GM23248 (cell line): Measurements from ENCODE around the gene ETV6. TPM values are rescaled to one million over a fixed set of nuclear protein-coding genes. Genes with fewer than 3 reads are reported as not detected.

Experiments
- DNase-seq: peaks from one replicate; pipeline ENCODE4 v3.0.0-alpha.2; 2015
- H2AFZ ChIP-seq: fragments of 200-600 bp; sonication (generic); 2 replicates; pipeline ENCODE4 v1.6.1; 2016; ENCODE audit warnings: antibody characterized with exemption
- H3F3A ChIP-seq: fragments of 200-600 bp; sonication (generic); 2 replicates; pipeline ENCODE4 v1.6.1; 2016; ENCODE audit warnings: mild to moderate bottlenecking, antibody characterized with exemption, mixed run types; ENCODE audit not compliant: insufficient read depth
- H3K27ac ChIP-seq: fragments of 200-600 bp; sonication (generic); 2 replicates; pipeline ENCODE4 v1.5.1; 2016; ENCODE audit warnings: mild to moderate bottlenecking
- H3K27me3 ChIP-seq: fragments of 200-600 bp; sonication (generic); replicated peaks from 2 replicates; pipeline ENCODE4 v1.6.1; 2016; ENCODE audit warnings: mild to moderate bottlenecking; ENCODE audit not compliant: insufficient read depth
- H3K36me3 ChIP-seq: fragments of 200-600 bp; sonication (generic); 2 replicates; pipeline ENCODE4 v1.6.1; 2016; ENCODE audit warnings: low read depth, mild to moderate bottlenecking
- H3K4me1 ChIP-seq: fragments of 200-600 bp; sonication (generic); 2 replicates; pipeline ENCODE4 v1.6.1; 2016; ENCODE audit warnings: mild to moderate bottlenecking; ENCODE audit not compliant: insufficient read depth
- H3K4me2 ChIP-seq: fragments of 200-600 bp; sonication (generic); one replicate; pipeline ENCODE4 v1.6.1; 2016; ENCODE audit warnings: mild to moderate bottlenecking; ENCODE audit not compliant: unreplicated experiment
- H3K4me3 ChIP-seq: fragments of 200-600 bp; sonication (generic); 2 replicates; pipeline ENCODE4 v1.5.1; 2016; ENCODE audit warnings: mild to moderate bottlenecking
- H3K79me2 ChIP-seq: fragments of 200-600 bp; sonication (generic); 2 replicates; pipeline ENCODE4 v1.6.1; 2016; ENCODE audit warnings: mild to moderate bottlenecking; ENCODE audit not compliant: insufficient read depth
- H3K9ac ChIP-seq: fragments of 200-600 bp; sonication (generic); 2 replicates; pipeline ENCODE4 v1.6.1; 2016; ENCODE audit warnings: mild to moderate bottlenecking
- H3K9me2 ChIP-seq: fragments of 200-600 bp; sonication (generic); 2 replicates; pipeline ENCODE4 v1.6.1; 2016; ENCODE audit warnings: mixed run types, mild to moderate bottlenecking, moderate library complexity; ENCODE audit not compliant: insufficient read depth
- H3K9me3 ChIP-seq: fragments of 200-600 bp; sonication (generic); one replicate; pipeline ENCODE4 v1.6.1; 2017; ENCODE audit warnings: low read depth
- H4K20me1 ChIP-seq: fragments of 200-600 bp; sonication (generic); 2 replicates; pipeline ENCODE4 v1.6.0; 2016; ENCODE audit not compliant: insufficient read depth
- EZH2 ChIP-seq: fragments of 200-600 bp; sonication (generic); IDR thresholded peaks from 2 replicates; pipeline ENCODE4 v1.6.1; 2018; ENCODE audit warnings: antibody characterized with exemption, mild to moderate bottlenecking; ENCODE audit not compliant: insufficient read depth, poor library complexity, severe bottlenecking
- EZH2phosphoT487 ChIP-seq: fragments of 200-600 bp; sonication (generic); IDR thresholded peaks from 2 replicates; pipeline ENCODE4 v1.6.1; 2018; ENCODE audit warnings: antibody characterized with exemption, moderate library complexity, mild to moderate bottlenecking, low read depth; ENCODE audit not compliant: insufficient read depth
- WGBS, 2 experiments: methylation state at CpG; one replicate each; pipeline ENCODE4 v1.1.6; 2015 to 2017; ENCODE audit warnings: low lambda C conversion rate in 2 of 2, low coverage in 1 of 2; ENCODE audit errors: missing lambda C conversion rate in 2 of 2; 5-methylcytosine and 5-hydroxymethylcytosine counted together
- in situ Hi-C: fragments of 300-500 bp; cut with MboI; formaldehyde crosslinking; loops from 2 replicates; pipeline ENCODE4 v1.15.0; 2020
- polyA plus RNA-seq: library from polyadenylated mRNA; unstranded; fragments of >200 nt; fragmentation: Nextera tagmentation; extraction: Ambion mirVana; gene quantifications from 2 replicates; pipeline ENCODE4 v1.2.1, GENCODE V29; 2016
- total RNA-seq: library from RNA; depleted of rRNA; stranded (reverse); fragments of >200 nt; shearing (Covaris generic); gene quantifications from 2 replicates; pipeline ENCODE4 v1.2.3, GENCODE V29; 2014

Gene ETV6
- total and polyA plus RNA-seq, 2 experiments from 2014 or later = 2.5 to 10.4 TPM

GRCh38 chr12:11787437-11787836 is 138.0 kb downstream of the ETV6 start:
- no peak overlapping the region for H3K4me2 ChIP-seq
- H3K9me2 ChIP-seq = 0 out of 2 replicates have a peak, but pooled peaks cover 3% of the 10 kb centered on the region
- no peaks in the 10 kb centered on the region for H3K9me3 ChIP-seq
- no peak overlapping the region for H2AFZ ChIP-seq
- DNase-seq = no peak
- no peak overlapping the region for H3K4me3 ChIP-seq
- no peak overlapping the region for H3K27ac ChIP-seq
- no peak overlapping the region for H3K9ac ChIP-seq
- no peaks in the 10 kb centered on the region for H3K27me3 ChIP-seq
- in situ Hi-C loops = no loop called here
- no peak for TF ChIP-seq EZH2phosphoT487
- no peak for TF ChIP-seq EZH2
- H3K4me1 ChIP-seq = peaks cover 16% of the 10 kb centered on the region
- H3K36me3 ChIP-seq = no peaks in the 10 kb centered on the region
- WGBS, 2 experiments = 97 to 100% methylated on average over 1 of the region's 1 CpG
- peaks cover 13% of the 10 kb centered on the region; the same call in 1 of the 2 replicates for H3F3A ChIP-seq
- no peaks in the 10 kb centered on the region for H4K20me1 ChIP-seq
- H3K79me2 ChIP-seq = peaks cover 84% of the 10 kb centered on the region

GRCh38 chr12:11787933-11788849 is 138.7 kb downstream of the ETV6 start:
- H3K9me2 ChIP-seq = 0 out of 2 replicates have a peak, but pooled peaks cover 3% of the 10 kb centered on the region
- peaks cover 13% of the 10 kb centered on the region; the same call in 1 of the 2 replicates for H3F3A ChIP-seq
- H3K27me3 ChIP-seq = no peaks in the 10 kb centered on the region
- H3K4me1 ChIP-seq = peaks cover 16% of the 10 kb centered on the region
- no peak overlapping the region for H3K9ac ChIP-seq
- no peaks in the 10 kb centered on the region for H4K20me1 ChIP-seq
- no peak overlapping the region for H2AFZ ChIP-seq
- H3K36me3 ChIP-seq = no peaks in the 10 kb centered on the region
- no peak overlapping the region for H3K27ac ChIP-seq
- WGBS, 2 experiments = 87 to 92% methylated on average over 6 of the region's 6 CpGs
- peaks cover 84% of the 10 kb centered on the region for H3K79me2 ChIP-seq
- no peaks in the 10 kb centered on the region for H3K9me3 ChIP-seq
- in situ Hi-C loops = no loop called here
- no peak overlapping the region for H3K4me3 ChIP-seq
- TF ChIP-seq EZH2phosphoT487 = no peak
- no peak for TF ChIP-seq EZH2
- H3K4me2 ChIP-seq = no peak overlapping the region
- DNase-seq = no peak

GRCh38 chr12:11793921-11794710 is 144.6 kb downstream of the ETV6 start:
- Histone ChIP-seq H3K4me1 (peaks cover 39% of the 10 kb centered on the region), H2AFZ (no peak overlapping the region), H3K9me3 (no peaks in the 10 kb centered on the region), H3F3A (peaks cover 33% of the 10 kb centered on the region), H3K27ac (no peak overlapping the region), H3K36me3 (no peaks in the 10 kb centered on the region), H3K79me2 (peaks cover 62% of the 10 kb centered on the region), H3K9me2 (0 out of 2 replicates have a peak, but pooled peaks cover 3% of the 10 kb centered on the region), H4K20me1 (no peaks in the 10 kb centered on the region), H3K4me3 (no peak overlapping the region), H3K4me2 (no peak overlapping the region), H3K9ac (no peak overlapping the region), H3K27me3 (no peaks in the 10 kb centered on the region)
- no peak for TF ChIP-seq EZH2
- TF ChIP-seq EZH2phosphoT487 = no peak
- WGBS, 2 experiments = 90 to 93% methylated on average over 14 of the region's 14 CpGs
- in situ Hi-C loops = no loop called here
- no peak for DNase-seq

- 95 to 97% methylated on average over 4 of the region's 4 CpGs for WGBS, 2 experiments
Measured at GRCh38 chr12:11794751-11795150, 145.3 kb downstream of the ETV6 start.

More at GRCh38 chr12:11794751-11795150, 145.3 kb downstream of the ETV6 start:
- H3K4me2 ChIP-seq = no peak overlapping the region
- peaks cover 42% of the 10 kb centered on the region for H3K4me1 ChIP-seq
- no peak overlapping the region for H2AFZ ChIP-seq
- H3K9me2 ChIP-seq = 0 out of 2 replicates have a peak, but pooled peaks cover 1% of the 10 kb centered on the region
- no peak overlapping the region for H3K4me3 ChIP-seq
- H3K27ac ChIP-seq = no peak overlapping the region
- peaks cover 56% of the 10 kb centered on the region for H3K79me2 ChIP-seq
- no peaks in the 10 kb centered on the region for H3K36me3 ChIP-seq
- no peak for DNase-seq
- H4K20me1 ChIP-seq = no peaks in the 10 kb centered on the region
- TF ChIP-seq EZH2phosphoT487 (no peak), EZH2 (no peak)
- in situ Hi-C loops = no loop called here
- no peaks in the 10 kb centered on the region for H3K27me3 ChIP-seq
- no peaks in the 10 kb centered on the region for H3K9me3 ChIP-seq
- peaks cover 33% of the 10 kb centered on the region for H3F3A ChIP-seq
- H3K9ac ChIP-seq = no peak overlapping the region
